Panc1 (cell line): Measurements from ENCODE around the gene TUBE1. TPM values are rescaled to one million over a fixed set of nuclear protein-coding genes. Genes with fewer than 3 reads are reported as not detected.
"Not testable (repeated sequence)": the region's sequence is repeated elsewhere in the genome, so short reads cannot be mapped to it uniquely, and the experiment has no call there.

Experiments
- ATAC-seq: fragments of 200-7000 bp; cut with Tn5 transposase; 2 replicates; pipeline ENCODE4 v1.9.1; 2020; ENCODE audit warnings: mild to moderate bottlenecking, moderate library complexity
- BruUV-seq: library from RNA; stranded (reverse); fragments of 400-500 nt; replicated peaks from 2 replicates; lab custom pipeline; 2021; lab: Mats Ljungman, UMichigan
- CTCF ChIA-PET: fragments of 300-600 bp; sonication (Branson Sonifier 250); formaldehyde crosslinking; loops from one replicate; lab custom pipeline; 2022; ENCODE audit warnings: antibody characterized with exemption; lab: Charles Lee
- POLR2A ChIA-PET: fragments of 300-600 bp; sonication (Branson Sonifier 250); formaldehyde crosslinking; loops from one replicate; lab custom pipeline; 2022; ENCODE audit warnings: antibody characterized with exemption; lab: Charles Lee
- DNase-seq: peaks from one replicate; pipeline ENCODE4 v3.0.0-alpha.2; 2010; ENCODE audit warnings: low read depth, low spot score
- H3K27ac ChIP-seq: 2 replicates; pipeline ENCODE4 v1.5.1; 2011; ENCODE audit warnings: mild to moderate bottlenecking, low read length, inconsistent platforms
- H3K27me3 ChIP-seq: fragments of 200-500 bp; sonication (Bioruptor generic); 2 replicates; pipeline ENCODE4 v1.6.0; 2014; ENCODE audit warnings: low read length, inconsistent platforms; ENCODE audit not compliant: control insufficient read depth, insufficient read depth
- H3K36me3 ChIP-seq: fragments of 200-500 bp; sonication (Bioruptor generic); 2 replicates; pipeline ENCODE4 v1.5.1; 2014; ENCODE audit warnings: inconsistent platforms, mild to moderate bottlenecking, low read length, moderate library complexity; ENCODE audit not compliant: control insufficient read depth, insufficient read depth
- H3K4me1 ChIP-seq: 2 replicates; pipeline ENCODE4 v1.5.1; 2011; ENCODE audit warnings: inconsistent platforms, mild to moderate bottlenecking, low read length, moderate library complexity; ENCODE audit not compliant: control insufficient read depth, insufficient read depth
- H3K4me3 ChIP-seq, 2 experiments: 2 replicates each; pipeline ENCODE4 v1.5.1; 2011 to 2012; ENCODE audit warnings: low read depth in 2 of 2, low read length in 2 of 2, mild to moderate bottlenecking in 2 of 2, inconsistent platforms in 1 of 2, moderate library complexity in 1 of 2
- H3K9me3 ChIP-seq: fragments of 200-500 bp; sonication (Bioruptor generic); 2 replicates; pipeline ENCODE4 v1.5.1; 2014; ENCODE audit warnings: low read depth, mild to moderate bottlenecking, inconsistent platforms, low read length, moderate library complexity; ENCODE audit not compliant: control insufficient read depth, insufficient read depth
- CTCF ChIP-seq: fragments of 450-650 bp; IDR thresholded peaks from 2 replicates; pipeline ENCODE4 v1.5.1; 2017; ENCODE audit warnings: mild to moderate bottlenecking
- POLR2AphosphoS5 ChIP-seq: IDR thresholded peaks from 2 replicates; pipeline ENCODE4 v1.6.1; 2012; ENCODE audit warnings: mild to moderate bottlenecking, low read depth, low read length, moderate library complexity
- REST ChIP-seq, 2 experiments: IDR thresholded peaks; 2 replicates each; pipeline ENCODE4 v1.6.1; 2011 to 2012; ENCODE audit warnings: low read depth in 2 of 2, control low read depth in 1 of 2, low read length in 1 of 2, mild to moderate bottlenecking in 1 of 2, moderate library complexity in 1 of 2; ENCODE audit not compliant: insufficient read depth in 1 of 2
- SIN3A ChIP-seq: IDR thresholded peaks from 2 replicates; pipeline ENCODE4 v1.6.1; 2012; ENCODE audit warnings: low read depth, mild to moderate bottlenecking, low read length, moderate library complexity, borderline replicate concordance; ENCODE audit not compliant: insufficient read depth
- TCF7L2 ChIP-seq: IDR thresholded peaks from 2 replicates; pipeline ENCODE4 v1.6.1; 2011; ENCODE audit warnings: mild to moderate bottlenecking, low read depth, low read length, inconsistent platforms
- in situ Hi-C: cut with HindIII; loops from 2 replicates; pipeline ENCODE4 v1.10.0; 2016; ENCODE audit warnings: low sequenced_read_pairs, low pct_unique_long_range_greater_than_20kb
- intact Hi-C: fragments of 100-400 bp; cut with micrococcal nuclease; formaldehyde crosslinking; loops from one replicate; pipeline ENCODE4 v1.10.0; 2022; ENCODE audit not compliant: unreplicated experiment
- total RNA-seq: library from RNA; stranded (reverse); gene quantifications from one replicate; pipeline ENCODE4 v1.2.1, GENCODE V29; 2021; ENCODE audit not compliant: unreplicated experiment

Gene TUBE1
- total RNA-seq, 1 experiment from 2014 or later: 22.3 TPM

GRCh38 chr6:112106026-112106425 is 18.7 kb upstream of the TUBE1 start:
- ATAC-seq, H3K27ac ChIP-seq, in situ Hi-C loops, H3K9me3 ChIP-seq, DNase-seq, H3K36me3 ChIP-seq, H3K4me1 ChIP-seq, POLR2A ChIA-PET, BruUV-seq, H3K27me3 ChIP-seq, CTCF ChIA-PET, H3K4me3 ChIP-seq: not testable (repeated sequence)
- intact Hi-C loops: loop anchor here (10.0 kb wide), 1 partner anchor 269 kb away; no protein-coding TSS in a partner anchor

- CTCF ChIA-PET: no interaction called here
Observed at GRCh38 chr6:112100561-112100960, 13.3 kb upstream of the TUBE1 start.

More at GRCh38 chr6:112100561-112100960, 13.3 kb upstream of the TUBE1 start:
- in situ Hi-C loops (no loop called here), intact Hi-C loops (loop anchor here (10.0 kb wide), 1 partner anchor 274 kb away; no protein-coding TSS in a partner anchor)
- H3K9me3 ChIP-seq: no peaks in the 10 kb centered on the region
- H3K27me3 ChIP-seq: no peaks in the 10 kb centered on the region
- DNase-seq (no peak), ATAC-seq (no peak)
- BruUV-seq: no TSS peak
- TF ChIP-seq SIN3A (no peak), TCF7L2 (no peak), REST (IDR thresholded peaks at IDR 0.05; ENCODE audit: insufficient read depth in 1 of 2, low read depth in 2 of 2, low read length in 1 of 2) (no peak), CTCF (no peak), POLR2AphosphoS5 (no peak)
- no peaks in the 10 kb centered on the region for H3K4me1 ChIP-seq
- no peak overlapping the region for H3K27ac ChIP-seq
- POLR2A ChIA-PET: no interaction called here
- H3K4me3 ChIP-seq: no peak overlapping the region
- no peaks in the 10 kb centered on the region for H3K36me3 ChIP-seq
